Panc1 (cell line): ENCODE data around the gene NPIPA5.
"Not testable (repeated sequence)": the region's sequence is repeated elsewhere in the genome, so short reads cannot be mapped to it uniquely, and the experiment has no call there.

ENCODE experiments used
- POLR2AphosphoS5 ChIP-seq: IDR thresholded peaks from 2 replicates; pipeline ENCODE4 v1.6.1; 2012; ENCODE audit warnings: mild to moderate bottlenecking, low read depth, low read length, moderate library complexity
- SIN3A ChIP-seq: IDR thresholded peaks from 2 replicates; pipeline ENCODE4 v1.6.1; 2012; ENCODE audit warnings: low read depth, mild to moderate bottlenecking, low read length, moderate library complexity, borderline replicate concordance; ENCODE audit not compliant: insufficient read depth
- TF ChIP-seq, protein P1 (sequence below): fragments of 450-650 bp; IDR thresholded peaks from 2 replicates; pipeline ENCODE4 v1.5.1; 2017; ENCODE audit warnings: mild to moderate bottlenecking
- TF ChIP-seq, protein P2 (sequence below), 2 experiments: IDR thresholded peaks; 2 replicates each; pipeline ENCODE4 v1.6.1; 2011 to 2012; ENCODE audit warnings: low read depth in 2 of 2, control low read depth in 1 of 2, low read length in 1 of 2, mild to moderate bottlenecking in 1 of 2, moderate library complexity in 1 of 2; ENCODE audit not compliant: insufficient read depth in 1 of 2

GRCh38 chr16:15357495-15357894 is 20.6 kb downstream of the NPIPA5 start:
- TF ChIP-seq, protein P1, sequence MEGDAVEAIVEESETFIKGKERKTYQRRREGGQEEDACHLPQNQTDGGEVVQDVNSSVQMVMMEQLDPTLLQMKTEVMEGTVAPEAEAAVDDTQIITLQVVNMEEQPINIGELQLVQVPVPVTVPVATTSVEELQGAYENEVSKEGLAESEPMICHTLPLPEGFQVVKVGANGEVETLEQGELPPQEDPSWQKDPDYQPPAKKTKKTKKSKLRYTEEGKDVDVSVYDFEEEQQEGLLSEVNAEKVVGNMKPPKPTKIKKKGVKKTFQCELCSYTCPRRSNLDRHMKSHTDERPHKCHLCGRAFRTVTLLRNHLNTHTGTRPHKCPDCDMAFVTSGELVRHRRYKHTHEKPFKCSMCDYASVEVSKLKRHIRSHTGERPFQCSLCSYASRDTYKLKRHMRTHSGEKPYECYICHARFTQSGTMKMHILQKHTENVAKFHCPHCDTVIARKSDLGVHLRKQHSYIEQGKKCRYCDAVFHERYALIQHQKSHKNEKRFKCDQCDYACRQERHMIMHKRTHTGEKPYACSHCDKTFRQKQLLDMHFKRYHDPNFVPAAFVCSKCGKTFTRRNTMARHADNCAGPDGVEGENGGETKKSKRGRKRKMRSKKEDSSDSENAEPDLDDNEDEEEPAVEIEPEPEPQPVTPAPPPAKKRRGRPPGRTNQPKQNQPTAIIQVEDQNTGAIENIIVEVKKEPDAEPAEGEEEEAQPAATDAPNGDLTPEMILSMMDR = not testable (repeated sequence)
- TF ChIP-seq POLR2AphosphoS5, SIN3A: not testable (repeated sequence)
- TF ChIP-seq, protein P2, sequence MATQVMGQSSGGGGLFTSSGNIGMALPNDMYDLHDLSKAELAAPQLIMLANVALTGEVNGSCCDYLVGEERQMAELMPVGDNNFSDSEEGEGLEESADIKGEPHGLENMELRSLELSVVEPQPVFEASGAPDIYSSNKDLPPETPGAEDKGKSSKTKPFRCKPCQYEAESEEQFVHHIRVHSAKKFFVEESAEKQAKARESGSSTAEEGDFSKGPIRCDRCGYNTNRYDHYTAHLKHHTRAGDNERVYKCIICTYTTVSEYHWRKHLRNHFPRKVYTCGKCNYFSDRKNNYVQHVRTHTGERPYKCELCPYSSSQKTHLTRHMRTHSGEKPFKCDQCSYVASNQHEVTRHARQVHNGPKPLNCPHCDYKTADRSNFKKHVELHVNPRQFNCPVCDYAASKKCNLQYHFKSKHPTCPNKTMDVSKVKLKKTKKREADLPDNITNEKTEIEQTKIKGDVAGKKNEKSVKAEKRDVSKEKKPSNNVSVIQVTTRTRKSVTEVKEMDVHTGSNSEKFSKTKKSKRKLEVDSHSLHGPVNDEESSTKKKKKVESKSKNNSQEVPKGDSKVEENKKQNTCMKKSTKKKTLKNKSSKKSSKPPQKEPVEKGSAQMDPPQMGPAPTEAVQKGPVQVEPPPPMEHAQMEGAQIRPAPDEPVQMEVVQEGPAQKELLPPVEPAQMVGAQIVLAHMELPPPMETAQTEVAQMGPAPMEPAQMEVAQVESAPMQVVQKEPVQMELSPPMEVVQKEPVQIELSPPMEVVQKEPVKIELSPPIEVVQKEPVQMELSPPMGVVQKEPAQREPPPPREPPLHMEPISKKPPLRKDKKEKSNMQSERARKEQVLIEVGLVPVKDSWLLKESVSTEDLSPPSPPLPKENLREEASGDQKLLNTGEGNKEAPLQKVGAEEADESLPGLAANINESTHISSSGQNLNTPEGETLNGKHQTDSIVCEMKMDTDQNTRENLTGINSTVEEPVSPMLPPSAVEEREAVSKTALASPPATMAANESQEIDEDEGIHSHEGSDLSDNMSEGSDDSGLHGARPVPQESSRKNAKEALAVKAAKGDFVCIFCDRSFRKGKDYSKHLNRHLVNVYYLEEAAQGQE (IDR thresholded peaks at IDR 0.05; ENCODE audit: insufficient read depth in 1 of 2, low read depth in 2 of 2, low read length in 1 of 2) = not testable (repeated sequence)
